Measurements from ENCODE around the gene SPIN3. TPM values are rescaled to one million over a fixed set of nuclear protein-coding genes. Genes with fewer than 3 reads are reported as not detected.
A peak's percentile ranks its signal among the peaks of the same experiment; 100 is the strongest.

The SPIN3 gene
- polyA plus RNA-seq, 1 donor (not counting 4 experiments of a cell fraction or from before 2014, with no cell fraction given), result 5.5 TPM

GRCh38 chrX:56986138-56986537 lies 9.2 kb downstream of the SPIN3 start:
- no peak for FAIRE-seq
- no peaks in the 10 kb centered on the region for H3K9me3 ChIP-seq (ENCODE audit: control insufficient read depth, low read depth, low read length)
- dilution Hi-C loops (cut with MboI; ENCODE audit: extremely low pct_ligation_motif_present, low sequenced_read_pairs), result no loop called here

GRCh38 chrX:56978172-56978571 lies 17.2 kb downstream of the SPIN3 start:
- Histone ChIP-seq H3K9me1 (ENCODE audit: control insufficient read depth, extremely low read depth, insufficient read depth, low read length) (no peaks in the 10 kb centered on the region), H3K79me2 (ENCODE audit: control insufficient read depth, insufficient read depth, low read length) (no peaks in the 10 kb centered on the region), H3K4me2 (ENCODE audit: control insufficient read depth, extremely low read depth, insufficient read depth, low read depth, low read length) (no peak overlapping the region), H4K20me1 (ENCODE audit: control insufficient read depth, extremely low read depth, insufficient read depth, low read length) (no peaks in the 10 kb centered on the region), H3K4me1 (ENCODE audit: control insufficient read depth, extremely low read depth, insufficient read depth, low read length) (no peaks in the 10 kb centered on the region), H3K36me3 (ENCODE audit: control insufficient read depth in 2 of 2, extremely low read depth in 1 of 2, insufficient read depth in 2 of 2, low read length in 2 of 2) (peaks cover 0 to 2% of the 10 kb centered on the region in 2 experiments), H2AFZ (ENCODE audit: control insufficient read depth, low read length) (no peak overlapping the region), H3K9me3 (ENCODE audit: control insufficient read depth, low read depth, low read length) (no peaks in the 10 kb centered on the region), H3K4me3 (ENCODE audit: control insufficient read depth in 2 of 3, extremely low read depth in 1 of 3, insufficient read depth in 2 of 3, low read depth in 1 of 3, low read length in 3 of 3) (no peak overlapping the region), H3K27ac (ENCODE audit: control insufficient read depth, insufficient read depth, low read length) (no peak overlapping the region), H3K27me3 (ENCODE audit: control insufficient read depth, extremely low read depth, insufficient read depth, low read length) (no peaks in the 10 kb centered on the region), H3K9ac (ENCODE audit: control insufficient read depth, extremely low read depth, insufficient read depth, low read length) (no peak overlapping the region)
- peak; percentile 58 to 69 (median 62) for TF ChIP-seq CTCF (optimal IDR thresholded peaks at IDR 0.05 in 1 of 3, IDR thresholded peaks at IDR 0.05 in 1 of 3, conservative IDR thresholded peaks at IDR 0.05 in 1 of 3; ENCODE audit: extremely low read depth in 1 of 3, insufficient read depth in 2 of 3, low read length in 3 of 3)
- no peak for TF ChIP-seq EZH2 (IDR thresholded peaks at IDR 0.05; ENCODE audit: low read length)
- dilution Hi-C loops (cut with MboI; ENCODE audit: extremely low pct_ligation_motif_present, low sequenced_read_pairs), result no loop called here
- peak; percentile 83 for FAIRE-seq
- no peak for DNase-seq (ENCODE audit: low read depth, low spot score)

More at GRCh38 chrX:56986138-56986537, 9.2 kb downstream of the SPIN3 start:
- Histone ChIP-seq H3K4me3 (ENCODE audit: control insufficient read depth in 2 of 3, extremely low read depth in 1 of 3, insufficient read depth in 2 of 3, low read depth in 1 of 3, low read length in 3 of 3) (no peak overlapping the region), H3K79me2 (ENCODE audit: control insufficient read depth, insufficient read depth, low read length) (no peaks in the 10 kb centered on the region), H3K9me1 (ENCODE audit: control insufficient read depth, extremely low read depth, insufficient read depth, low read length) (no peaks in the 10 kb centered on the region), H3K9ac (ENCODE audit: control insufficient read depth, extremely low read depth, insufficient read depth, low read length) (no peak overlapping the region), H3K27me3 (ENCODE audit: control insufficient read depth, extremely low read depth, insufficient read depth, low read length) (no peaks in the 10 kb centered on the region), H4K20me1 (ENCODE audit: control insufficient read depth, extremely low read depth, insufficient read depth, low read length) (no peaks in the 10 kb centered on the region), H3K4me2 (ENCODE audit: control insufficient read depth, extremely low read depth, insufficient read depth, low read depth, low read length) (no peak overlapping the region), H2AFZ (ENCODE audit: control insufficient read depth, low read length) (no peak overlapping the region), H3K36me3 (ENCODE audit: control insufficient read depth in 2 of 2, extremely low read depth in 1 of 2, insufficient read depth in 2 of 2, low read length in 2 of 2) (peaks cover 0 to 2% of the 10 kb centered on the region in 2 experiments), H3K4me1 (ENCODE audit: control insufficient read depth, extremely low read depth, insufficient read depth, low read length) (no peaks in the 10 kb centered on the region), H3K27ac (ENCODE audit: control insufficient read depth, insufficient read depth, low read length) (no peak overlapping the region)
- TF ChIP-seq EZH2 (IDR thresholded peaks at IDR 0.05; ENCODE audit: low read length), result no peak
- no peak for DNase-seq (ENCODE audit: low read depth, low spot score)

DNA sequence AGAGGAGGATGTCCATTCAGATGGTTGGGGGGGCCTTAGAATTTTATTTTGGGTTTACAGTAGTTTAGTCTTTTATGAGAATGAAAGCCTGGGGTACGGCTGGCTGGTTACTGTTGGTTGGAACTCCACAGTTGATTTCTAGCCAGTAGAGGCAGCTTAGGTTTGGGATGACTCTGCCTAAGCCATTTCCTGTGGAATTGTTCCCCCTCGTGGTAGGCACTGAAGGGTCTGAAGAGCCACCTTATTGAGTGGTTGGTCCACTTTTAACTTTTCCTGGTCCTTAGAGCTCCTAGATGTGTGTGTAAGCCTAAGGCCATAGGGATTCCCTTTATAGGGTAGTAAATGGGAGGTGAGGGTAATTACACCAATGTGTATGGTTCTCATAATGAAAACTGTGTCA lies 19.7 kb downstream of the SPIN3 start:
- Histone ChIP-seq H3K79me2 (ENCODE audit: control insufficient read depth, insufficient read depth, low read length) (no peaks in the 10 kb centered on the region), H3K36me3 (ENCODE audit: control insufficient read depth in 2 of 2, extremely low read depth in 1 of 2, insufficient read depth in 2 of 2, low read length in 2 of 2) (peaks cover 0 to 1% of the 10 kb centered on the region in 2 experiments), H4K20me1 (ENCODE audit: control insufficient read depth, extremely low read depth, insufficient read depth, low read length) (no peaks in the 10 kb centered on the region), H3K4me3 (ENCODE audit: control insufficient read depth in 2 of 3, extremely low read depth in 1 of 3, insufficient read depth in 2 of 3, low read depth in 1 of 3, low read length in 3 of 3) (no peak overlapping the region), H3K9me3 (ENCODE audit: control insufficient read depth, low read depth, low read length) (no peaks in the 10 kb centered on the region), H3K27ac (ENCODE audit: control insufficient read depth, insufficient read depth, low read length) (no peak overlapping the region), H3K27me3 (ENCODE audit: control insufficient read depth, extremely low read depth, insufficient read depth, low read length) (no peaks in the 10 kb centered on the region), H3K9me1 (ENCODE audit: control insufficient read depth, extremely low read depth, insufficient read depth, low read length) (no peaks in the 10 kb centered on the region), H2AFZ (ENCODE audit: control insufficient read depth, low read length) (no peak overlapping the region), H3K9ac (ENCODE audit: control insufficient read depth, extremely low read depth, insufficient read depth, low read length) (no peak overlapping the region), H3K4me2 (ENCODE audit: control insufficient read depth, extremely low read depth, insufficient read depth, low read depth, low read length) (no peak overlapping the region), H3K4me1 (ENCODE audit: control insufficient read depth, extremely low read depth, insufficient read depth, low read length) (no peaks in the 10 kb centered on the region)
- FAIRE-seq (no peak), DNase-seq (ENCODE audit: low read depth, low spot score) (no peak)
- dilution Hi-C loops (cut with MboI; ENCODE audit: extremely low pct_ligation_motif_present, low sequenced_read_pairs), result no loop called here
- TF ChIP-seq EZH2 (IDR thresholded peaks at IDR 0.05; ENCODE audit: low read length) (no peak), CTCF (optimal IDR thresholded peaks at IDR 0.05 in 1 of 3, IDR thresholded peaks at IDR 0.05 in 1 of 3, conservative IDR thresholded peaks at IDR 0.05 in 1 of 3; ENCODE audit: extremely low read depth in 1 of 3, insufficient read depth in 2 of 3, low read length in 3 of 3) (peak in 1 of 3 experiments; percentile 37)
